GM19455 (cell line): Measurements from ENCODE around the gene LMBR1.
"Not testable (repeated sequence)": the region's sequence is repeated elsewhere in the genome, so short reads cannot be mapped to it uniquely, and the experiment has no call there.

ENCODE experiments used
- ATAC-seq: cut with Tn5 transposase; IDR thresholded peaks from one replicate; pipeline ENCODE4 v1.9.1; 2021; ENCODE audit not compliant: unreplicated experiment

Gene LMBR1

DNA sequence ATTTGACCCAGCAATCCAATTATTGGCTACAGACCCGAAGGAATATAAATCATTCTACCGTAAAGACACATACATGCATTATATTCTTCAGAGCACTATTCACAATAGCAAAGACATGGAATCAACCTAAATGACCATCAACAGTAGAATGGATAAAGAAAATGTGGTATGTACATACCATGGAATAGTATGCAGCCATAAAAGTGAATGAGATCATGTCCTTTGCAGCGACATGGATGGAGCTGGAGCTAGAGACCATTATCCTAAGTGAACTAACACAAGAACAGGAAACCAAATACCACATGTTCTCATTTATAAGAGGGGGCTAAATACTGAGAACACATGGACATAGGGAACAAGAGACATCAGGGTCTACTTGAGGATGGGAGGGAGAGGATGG, 44.0 kb downstream of the LMBR1 start:
- ATAC-seq: no peak

DNA sequence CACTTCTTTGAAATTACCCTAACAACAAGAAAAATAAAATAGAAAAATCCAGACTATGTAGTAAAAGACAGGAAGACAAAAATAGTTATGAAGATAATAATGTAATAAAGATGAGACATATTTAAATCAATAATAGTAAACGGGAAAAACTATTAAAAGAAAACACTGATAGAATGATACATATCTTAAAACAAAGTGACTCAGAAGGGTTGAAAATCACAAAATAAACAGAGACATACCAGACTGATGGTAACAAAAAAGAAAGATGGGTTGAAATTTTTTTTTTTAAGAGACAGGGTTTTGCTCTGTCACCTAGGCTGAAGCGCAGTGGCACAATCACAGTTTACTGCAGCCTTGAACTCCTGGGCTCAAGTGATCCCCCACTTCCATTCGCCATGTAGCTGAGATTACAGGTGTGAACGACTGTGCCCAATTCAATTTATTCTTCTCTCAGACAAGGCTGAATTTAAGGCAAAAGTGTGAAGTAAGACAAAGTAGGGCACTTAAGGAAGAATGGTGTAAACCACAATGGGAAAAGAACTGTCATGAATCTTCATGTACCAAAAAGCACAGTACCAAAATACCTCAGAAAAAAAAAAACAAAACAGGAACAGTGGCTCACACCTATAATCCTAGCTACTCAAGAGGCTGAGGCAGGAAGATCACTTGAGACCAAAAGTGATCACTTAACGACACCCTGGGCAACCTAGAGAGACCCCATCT, 47.4 kb downstream of the LMBR1 start:
- ATAC-seq: no peak

DNA sequence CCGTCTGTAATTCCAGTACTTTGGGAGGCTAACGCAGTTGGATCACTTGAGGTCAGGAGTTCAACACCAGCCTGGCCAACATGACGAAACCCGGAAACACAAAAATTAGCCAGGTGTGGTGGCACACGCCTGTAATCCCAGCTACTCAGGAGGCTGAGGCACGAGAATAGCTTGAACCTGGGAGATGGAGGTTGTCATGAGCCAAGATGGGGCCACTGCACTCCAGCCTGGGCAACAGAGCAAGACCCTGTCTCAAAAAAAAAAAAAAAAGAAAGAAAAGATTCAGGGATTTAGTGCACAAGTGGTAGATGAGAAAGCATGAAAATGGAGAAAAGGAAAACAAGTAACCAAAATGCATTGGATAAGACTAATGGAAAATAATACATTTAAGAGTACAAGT, 49.4 kb downstream of the LMBR1 start:
- not testable (repeated sequence) for ATAC-seq

DNA sequence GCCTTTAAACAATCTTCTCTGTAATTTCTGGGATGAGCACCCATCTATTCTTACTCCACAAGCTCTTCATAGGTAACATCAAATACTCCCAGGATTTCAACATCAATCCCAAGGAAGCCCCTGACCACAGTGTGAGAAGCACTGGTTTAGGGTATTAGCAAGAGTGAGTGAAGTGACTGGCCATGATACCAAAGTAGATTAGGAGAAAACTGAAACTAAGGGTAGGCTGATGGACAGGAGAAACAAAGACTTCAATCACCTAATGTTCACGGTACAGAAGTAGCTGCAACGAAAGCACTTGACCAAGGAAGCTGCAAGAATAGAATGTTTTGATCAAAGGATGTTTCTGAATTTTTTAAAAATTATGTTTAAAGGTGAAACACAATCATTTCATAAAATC, 49.8 kb downstream of the LMBR1 start:
- ATAC-seq: no peak

DNA sequence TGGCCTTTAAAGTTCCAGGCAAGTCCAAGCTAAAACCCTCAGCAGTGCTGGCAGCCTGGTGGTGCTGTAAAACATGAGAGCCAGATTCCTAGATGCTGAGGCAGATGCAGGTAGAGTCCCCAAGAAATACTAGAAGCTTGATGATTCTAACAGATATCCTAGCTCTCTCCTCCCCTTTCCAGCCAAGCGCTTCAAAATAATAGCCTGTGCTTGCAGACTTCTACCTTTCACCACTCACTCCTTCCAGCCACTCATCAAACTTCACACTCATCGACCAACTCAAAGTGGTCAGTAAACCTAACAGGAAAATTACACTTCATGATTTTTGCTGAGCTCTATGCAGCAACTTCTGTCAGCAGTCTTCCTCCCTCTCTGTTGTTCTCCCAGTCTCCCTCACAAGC, 50.2 kb downstream of the LMBR1 start:
- no peak for ATAC-seq

DNA sequence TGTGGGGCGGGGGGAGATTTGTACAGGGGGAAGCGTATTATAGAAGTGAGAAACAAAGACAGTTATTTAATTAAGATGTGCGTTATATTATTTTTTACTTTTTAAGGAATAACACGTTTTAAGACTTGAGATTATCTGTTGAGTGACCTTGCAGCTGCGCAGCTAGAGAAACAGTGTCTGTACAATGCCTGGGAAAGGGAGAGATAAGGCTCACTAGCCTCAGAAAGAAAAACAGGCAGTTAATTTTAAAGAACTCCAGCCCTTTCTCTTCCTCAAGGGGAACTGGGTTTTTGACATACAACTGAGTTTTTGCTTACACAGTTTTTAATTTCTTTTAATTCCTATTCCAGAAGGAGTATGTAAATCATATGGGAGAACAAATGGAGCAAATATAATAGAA, 50.7 kb downstream of the LMBR1 start:
- no peak for ATAC-seq

DNA sequence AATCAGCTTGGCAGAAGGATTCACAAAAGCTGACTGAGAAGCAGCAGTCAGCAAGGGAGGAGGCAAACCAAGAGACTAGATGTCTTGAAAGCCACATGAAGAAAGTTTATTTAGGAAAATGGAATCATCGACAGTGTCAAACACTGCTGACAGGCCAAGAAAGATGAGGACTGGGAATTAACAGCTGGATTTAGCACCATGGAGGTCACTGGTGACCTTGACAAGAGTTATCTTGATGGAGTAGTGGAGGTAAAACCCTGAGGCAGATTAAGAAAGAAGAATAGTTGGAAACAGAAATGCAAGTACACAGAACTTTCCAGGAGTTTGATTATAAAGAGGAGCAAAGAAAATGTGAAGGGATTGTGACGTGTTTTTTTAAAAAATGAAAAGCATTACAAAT, 51.5 kb downstream of the LMBR1 start:
- no peak for ATAC-seq

DNA sequence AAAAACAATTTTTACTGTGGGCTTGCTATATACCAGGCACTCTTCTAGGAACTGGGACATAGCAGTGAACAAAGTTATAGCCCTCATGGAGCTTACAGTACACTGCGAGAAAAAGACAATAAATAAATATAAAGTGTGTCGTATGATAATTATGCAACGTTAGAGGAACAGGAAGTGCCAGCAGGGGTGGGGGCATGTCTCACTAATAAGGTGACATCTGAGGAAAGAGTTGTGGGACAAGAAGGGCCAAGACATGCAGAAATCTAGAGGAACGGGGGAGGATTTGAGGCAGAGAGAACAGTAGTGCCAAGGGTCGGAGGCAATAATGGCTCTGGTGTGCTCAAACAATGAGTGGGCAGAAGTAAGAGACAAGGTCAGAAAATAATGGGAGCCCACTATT, 52.8 kb downstream of the LMBR1 start:
- no peak for ATAC-seq

DNA sequence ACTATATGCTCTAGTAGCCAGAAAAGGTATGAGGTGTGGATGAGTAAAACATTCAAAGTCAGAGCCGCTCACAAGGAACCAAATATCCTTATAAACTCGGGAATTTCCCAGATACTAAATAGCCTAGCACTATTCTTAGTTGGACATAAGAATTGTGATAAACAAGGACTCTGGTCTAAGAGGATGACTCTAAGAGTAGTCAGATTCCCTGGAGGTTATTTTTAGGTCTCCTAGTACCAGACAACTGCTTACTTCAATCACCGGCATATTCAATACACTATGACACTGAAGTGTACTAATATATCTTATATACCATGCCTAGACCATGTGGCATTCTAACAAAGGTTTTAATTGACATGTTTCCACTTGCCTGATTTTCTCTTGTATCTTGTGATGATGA, 56.5 kb downstream of the LMBR1 start:
- no peak for ATAC-seq

DNA sequence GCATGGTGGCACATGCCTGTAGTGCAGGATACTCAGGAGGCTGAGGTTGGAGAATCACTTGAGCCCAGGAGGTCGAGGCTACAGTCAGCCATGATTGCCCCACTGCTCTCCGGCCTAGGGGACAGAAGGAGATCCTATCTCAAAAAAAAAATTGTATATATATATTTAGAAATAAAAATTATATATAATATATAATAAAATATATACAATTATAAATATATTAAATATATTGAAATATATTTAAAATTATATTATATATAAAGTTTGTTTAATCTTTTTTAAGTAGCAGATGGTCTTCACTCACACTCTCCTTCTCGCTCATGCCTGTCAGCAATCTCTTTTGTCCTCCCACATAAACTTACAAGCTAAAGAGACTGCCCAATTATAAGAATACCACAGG, 58.5 kb downstream of the LMBR1 start:
- ATAC-seq: no peak

DNA sequence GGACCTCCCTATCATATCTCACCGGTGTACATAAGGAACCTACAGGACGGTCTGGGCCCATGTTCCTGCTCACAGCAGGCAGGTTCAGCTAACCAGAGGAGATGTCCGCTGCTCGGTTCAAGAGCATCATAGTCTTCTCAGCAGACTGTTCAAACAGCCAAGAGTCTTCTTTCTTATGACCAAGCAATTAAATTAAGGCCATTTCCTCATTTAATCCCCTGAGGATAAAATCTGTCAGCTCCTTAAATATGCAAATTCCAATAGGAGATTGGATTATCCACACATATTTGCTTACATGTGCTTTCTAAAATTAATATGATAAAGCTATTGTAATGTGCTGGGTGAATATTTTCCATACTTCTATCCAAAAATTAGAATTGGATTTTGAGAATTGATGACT, 59.7 kb downstream of the LMBR1 start:
- no peak for ATAC-seq

DNA sequence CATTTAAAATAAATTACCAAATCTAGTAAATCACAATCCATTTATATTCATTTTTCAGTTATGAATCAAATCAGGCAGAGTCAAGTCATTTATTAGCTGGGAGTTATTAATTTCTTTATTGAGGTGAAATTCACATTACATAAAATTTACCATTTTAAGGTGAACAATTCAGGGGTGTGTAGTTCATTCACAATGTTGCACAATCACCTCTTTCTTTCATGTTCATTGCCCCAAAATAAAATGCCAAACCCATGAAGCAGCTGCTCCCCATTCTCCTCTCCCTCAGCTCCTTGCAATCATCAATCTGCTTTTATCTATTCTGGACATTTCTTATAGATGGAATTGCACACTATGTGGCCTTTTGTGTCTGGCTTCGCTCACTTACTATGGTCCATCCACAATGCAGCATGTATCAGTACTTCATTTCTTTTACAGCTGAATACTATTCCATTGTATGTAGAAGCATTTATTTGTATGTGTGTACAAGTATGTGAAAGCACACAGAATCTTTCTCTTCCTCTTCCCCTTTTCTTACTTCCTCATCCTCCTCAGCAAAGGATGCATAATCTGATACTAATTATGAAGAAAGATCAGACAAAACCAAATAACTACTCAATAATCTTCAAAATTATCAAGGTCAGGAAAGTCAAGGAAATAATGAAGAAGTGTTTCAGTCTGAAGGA, 60.6 kb downstream of the LMBR1 start:
- ATAC-seq: no peak

DNA sequence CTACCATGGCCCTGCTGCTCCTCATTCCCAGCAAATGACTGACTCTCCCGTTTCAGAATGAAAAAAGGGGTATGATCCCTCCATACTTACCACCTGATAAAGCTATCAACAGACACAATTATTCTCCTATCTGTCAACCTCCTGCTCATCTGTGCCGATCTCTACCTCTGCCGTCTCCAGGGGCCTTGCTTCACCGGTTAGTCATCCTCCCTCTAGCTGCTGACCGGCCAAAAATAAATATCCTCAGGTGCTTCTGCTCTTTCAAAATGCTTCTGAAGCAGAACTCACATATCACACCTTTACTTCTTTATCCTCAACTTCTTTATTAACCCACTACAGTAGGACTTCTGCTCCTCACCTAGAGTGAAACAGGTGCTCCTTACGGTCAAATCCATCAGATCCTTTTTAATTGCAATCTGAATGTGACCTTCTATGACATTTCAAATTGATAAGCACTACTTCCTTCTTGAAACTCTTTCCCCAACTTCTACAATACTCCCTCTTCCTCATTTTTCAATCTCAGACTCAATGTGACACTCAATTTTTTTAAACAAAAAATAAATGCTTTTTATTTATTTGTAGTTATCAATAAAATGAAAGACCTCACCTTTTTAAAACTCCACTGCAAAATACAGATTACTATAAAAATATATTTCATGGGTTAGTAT, 63.2 kb downstream of the LMBR1 start:
- no peak for ATAC-seq

DNA sequence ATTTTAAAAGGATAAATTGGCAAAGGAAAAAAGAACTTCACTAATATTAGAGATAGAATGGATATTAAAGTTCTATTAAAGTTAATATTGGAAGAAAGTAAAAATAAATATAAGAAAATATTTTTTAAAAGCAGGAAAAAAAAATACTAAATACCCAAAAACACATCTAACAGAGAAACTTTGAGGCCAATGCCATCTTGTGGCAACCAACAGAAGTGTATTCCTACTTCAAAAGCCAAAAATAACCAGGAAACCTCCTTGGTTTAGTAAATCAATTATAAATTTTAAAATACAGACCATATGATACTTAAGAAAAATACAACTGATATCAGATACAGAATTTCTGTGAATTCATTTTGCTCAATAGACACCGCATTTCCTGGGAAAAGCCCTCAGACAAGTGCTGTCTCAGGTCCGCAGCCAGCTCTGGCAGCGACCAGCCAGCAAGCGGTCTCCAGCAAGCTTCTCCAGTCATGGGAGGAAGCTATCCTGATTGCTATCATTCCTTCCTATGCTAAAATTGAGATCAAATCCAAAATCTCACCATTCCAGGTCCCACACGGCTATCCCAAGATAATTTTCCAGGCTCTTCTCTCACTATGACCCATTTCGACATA, 65.3 kb downstream of the LMBR1 start:
- ATAC-seq: no peak

DNA sequence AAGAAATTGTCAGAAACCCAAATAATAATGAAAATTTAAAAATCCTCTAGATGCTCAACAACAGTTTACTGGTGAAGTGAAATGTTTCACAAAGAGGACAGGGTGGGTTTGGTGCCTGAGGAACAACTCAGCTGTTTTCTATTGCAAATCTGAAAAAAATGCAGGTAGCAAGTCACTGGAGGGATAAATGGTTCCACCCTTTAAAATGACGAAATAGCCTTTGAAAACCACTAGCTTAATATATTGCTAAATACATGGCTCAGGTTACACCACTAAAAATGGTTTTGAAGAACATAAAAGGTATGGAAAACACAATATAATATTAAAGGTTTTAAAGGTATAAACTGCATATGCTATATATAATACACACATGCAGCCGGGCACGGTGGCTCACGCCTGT, 69.5 kb downstream of the LMBR1 start:
- no peak for ATAC-seq

DNA sequence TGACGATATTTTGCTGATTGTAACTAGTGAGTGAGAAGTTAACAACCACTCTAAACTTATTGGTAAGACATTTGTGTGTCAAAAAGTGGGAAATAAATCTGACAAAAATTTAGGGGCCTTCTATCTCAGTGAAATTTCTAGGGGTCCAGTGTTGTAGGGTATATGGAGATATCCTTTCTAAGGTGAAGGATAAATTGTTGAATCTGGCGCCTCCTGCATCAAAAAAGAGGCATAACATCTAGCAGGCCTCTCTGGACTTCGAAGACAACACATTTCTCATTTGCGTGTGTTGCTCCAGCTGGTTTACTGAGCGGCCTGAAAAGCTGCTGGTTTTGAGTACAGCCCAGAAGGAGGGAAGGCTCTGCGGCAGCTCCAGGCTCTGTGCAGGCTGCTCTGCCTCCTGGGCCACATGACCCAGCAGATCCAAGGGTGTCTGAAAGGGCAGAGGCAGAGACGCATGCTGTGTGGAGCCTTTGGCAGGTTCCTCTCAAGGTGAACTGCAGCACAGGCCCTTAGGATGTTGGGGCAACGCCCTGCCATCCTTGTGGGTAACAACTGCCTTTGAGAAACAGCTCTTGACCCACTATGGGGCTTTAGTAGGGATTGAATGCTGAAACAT, 72.4 kb downstream of the LMBR1 start:
- ATAC-seq: no peak

DNA sequence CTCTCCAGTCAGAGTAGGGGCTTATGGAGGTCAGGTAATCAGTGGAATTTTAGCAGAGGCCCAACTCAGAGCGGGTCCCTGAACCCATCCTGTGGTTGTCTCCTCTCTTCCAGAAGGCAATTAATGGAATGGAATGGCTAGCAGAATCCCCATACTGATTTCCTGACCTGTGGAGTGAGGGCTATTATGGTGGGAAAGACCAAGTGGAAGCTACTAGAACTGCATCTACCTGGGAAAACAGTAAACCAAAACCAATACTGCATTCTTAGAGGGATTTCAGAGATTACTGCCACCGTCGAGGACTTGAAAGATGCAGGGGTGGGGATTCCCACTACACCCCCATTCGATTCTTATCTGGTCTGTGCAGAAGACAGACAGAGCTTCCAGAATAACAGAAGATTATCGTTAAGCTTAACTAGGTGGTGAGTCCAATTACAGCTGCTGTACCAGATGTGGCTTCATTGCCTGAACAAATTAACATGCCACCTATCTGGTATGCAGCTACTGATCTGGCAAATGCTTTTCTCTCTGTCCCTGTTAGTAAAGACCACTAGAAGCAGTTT, 73.2 kb downstream of the LMBR1 start:
- ATAC-seq: no peak

DNA sequence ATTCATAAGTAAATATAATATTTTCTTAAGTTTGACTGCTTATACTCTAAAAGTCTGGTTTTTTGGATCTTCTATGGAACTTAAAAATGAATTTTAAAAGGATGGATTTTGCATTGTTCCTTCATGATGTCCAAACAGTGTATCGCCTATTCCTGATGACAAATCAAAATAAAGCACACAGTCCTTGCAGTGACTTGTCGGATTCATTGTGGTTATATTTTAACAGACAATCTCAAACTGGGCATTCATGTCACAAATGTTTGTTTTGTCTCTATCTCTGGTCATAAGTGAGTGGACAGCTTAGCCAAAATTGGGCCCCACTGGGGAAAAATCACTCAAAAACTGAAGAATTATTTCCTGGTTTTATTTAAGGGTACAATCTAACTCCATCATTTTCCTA, 74.8 kb downstream of the LMBR1 start:
- no peak for ATAC-seq

DNA sequence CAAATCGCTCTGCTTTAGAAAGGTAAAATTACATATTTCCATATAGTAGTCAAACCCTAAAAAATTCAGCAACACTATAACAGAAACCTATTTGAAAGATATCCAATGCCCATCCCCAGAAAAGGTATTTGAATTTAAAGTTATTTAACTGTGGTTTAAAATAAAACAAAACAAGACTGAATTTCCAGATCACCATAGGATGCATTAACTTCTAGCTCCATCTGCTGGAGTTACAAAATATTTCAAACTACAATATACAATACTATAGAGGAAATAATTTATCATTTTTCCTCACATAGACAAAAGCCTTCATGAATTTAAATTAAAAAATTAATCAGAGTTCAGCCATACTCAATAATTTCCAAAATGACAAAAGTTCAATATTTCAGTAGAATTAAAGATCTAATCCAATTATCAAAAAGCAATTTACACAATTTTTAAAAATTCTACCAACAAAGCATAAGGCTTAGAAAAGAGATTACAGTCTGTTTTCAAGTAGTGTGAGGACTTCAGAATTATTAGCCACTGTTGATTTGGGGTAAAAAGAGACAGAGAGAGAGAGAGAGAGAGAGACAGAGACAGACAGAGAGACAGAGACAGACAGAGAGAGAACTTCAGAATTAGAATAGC, 75.9 kb downstream of the LMBR1 start:
- no peak for ATAC-seq

DNA sequence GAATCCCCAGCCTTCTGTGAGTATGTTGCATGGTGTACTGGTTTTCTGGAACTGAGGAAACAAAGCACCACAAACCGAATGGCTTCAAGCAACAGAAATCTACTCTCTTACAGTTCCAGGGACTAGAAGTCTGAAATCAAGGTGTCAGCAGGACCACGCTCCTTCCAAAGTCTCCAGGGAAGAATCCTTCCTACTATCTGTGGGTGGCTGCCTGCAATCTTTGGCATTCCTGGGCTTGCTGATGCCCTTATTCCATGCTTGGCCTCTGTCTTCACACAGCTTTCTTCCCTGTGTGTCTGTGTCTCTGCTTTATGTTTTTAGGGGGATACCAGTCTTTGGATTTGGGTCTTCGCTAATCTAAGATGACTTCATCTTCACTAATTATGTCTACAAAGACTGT, 81.3 kb downstream of the LMBR1 start:
- no peak for ATAC-seq

DNA sequence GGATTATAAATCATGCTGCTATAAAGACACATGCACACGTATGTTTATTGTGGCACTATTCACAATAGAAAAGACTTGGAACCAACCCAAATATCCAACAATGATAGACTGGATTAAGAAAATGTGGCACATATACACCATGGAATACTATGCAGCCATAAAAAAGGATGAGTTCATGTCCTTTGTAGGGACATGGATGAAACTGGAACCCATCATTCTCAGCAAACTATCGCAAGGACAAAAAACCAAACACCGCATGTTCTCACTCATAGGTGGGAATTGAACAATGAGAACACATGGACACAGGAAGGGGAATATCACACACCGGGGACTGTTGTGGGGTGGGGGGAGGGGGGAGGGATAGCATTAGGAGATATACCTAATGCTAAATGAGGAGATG, 89.3 kb downstream of the LMBR1 start:
- not testable (repeated sequence) for ATAC-seq
